PFSK-1 (cell line): Measurements from ENCODE around the gene LTBP1.

ENCODE experiments used
- POLR2AphosphoS5 ChIP-seq: IDR thresholded peaks from 2 replicates; pipeline ENCODE4 v1.6.1; 2012; ENCODE audit warnings: low read depth, mild to moderate bottlenecking, control low read depth, low read length, moderate library complexity
- SIN3A ChIP-seq: IDR thresholded peaks from 2 replicates; pipeline ENCODE4 v1.6.1; 2012; ENCODE audit warnings: mild to moderate bottlenecking, low read length, moderate library complexity, borderline replicate concordance; ENCODE audit not compliant: insufficient read depth
- TF ChIP-seq, protein P1 (sequence below), 2 experiments: IDR thresholded peaks; 2 replicates each; pipeline versions ENCODE4 v1.6.1 to v1.8.0; 2011 to 2012; ENCODE audit warnings: low read depth in 2 of 2, low read length in 2 of 2, control low read depth in 1 of 2, inconsistent platforms in 1 of 2, mild to moderate bottlenecking in 1 of 2, moderate library complexity in 1 of 2; ENCODE audit not compliant: insufficient read depth in 1 of 2

DNA sequence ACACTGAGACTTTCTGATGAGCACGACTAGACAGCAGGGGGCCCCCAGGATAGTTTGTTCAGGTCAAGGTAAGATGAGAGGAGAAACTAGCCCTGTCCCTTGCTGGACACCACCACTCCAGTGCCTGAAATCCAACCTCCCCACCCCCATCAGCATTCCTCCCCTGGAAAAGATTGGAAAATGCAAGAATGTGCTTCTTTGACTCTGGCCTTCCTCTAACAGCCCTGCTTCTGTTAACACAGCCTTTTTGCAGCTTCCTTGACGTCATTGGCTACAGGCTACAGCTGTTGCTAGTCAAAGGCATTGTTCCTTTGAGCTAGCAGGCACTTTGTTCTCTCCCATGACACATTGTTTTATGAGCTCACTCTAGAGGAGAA lies 20.1 kb upstream of the LTBP1 start:
- no peak for TF ChIP-seq POLR2AphosphoS5
- TF ChIP-seq, protein P1, sequence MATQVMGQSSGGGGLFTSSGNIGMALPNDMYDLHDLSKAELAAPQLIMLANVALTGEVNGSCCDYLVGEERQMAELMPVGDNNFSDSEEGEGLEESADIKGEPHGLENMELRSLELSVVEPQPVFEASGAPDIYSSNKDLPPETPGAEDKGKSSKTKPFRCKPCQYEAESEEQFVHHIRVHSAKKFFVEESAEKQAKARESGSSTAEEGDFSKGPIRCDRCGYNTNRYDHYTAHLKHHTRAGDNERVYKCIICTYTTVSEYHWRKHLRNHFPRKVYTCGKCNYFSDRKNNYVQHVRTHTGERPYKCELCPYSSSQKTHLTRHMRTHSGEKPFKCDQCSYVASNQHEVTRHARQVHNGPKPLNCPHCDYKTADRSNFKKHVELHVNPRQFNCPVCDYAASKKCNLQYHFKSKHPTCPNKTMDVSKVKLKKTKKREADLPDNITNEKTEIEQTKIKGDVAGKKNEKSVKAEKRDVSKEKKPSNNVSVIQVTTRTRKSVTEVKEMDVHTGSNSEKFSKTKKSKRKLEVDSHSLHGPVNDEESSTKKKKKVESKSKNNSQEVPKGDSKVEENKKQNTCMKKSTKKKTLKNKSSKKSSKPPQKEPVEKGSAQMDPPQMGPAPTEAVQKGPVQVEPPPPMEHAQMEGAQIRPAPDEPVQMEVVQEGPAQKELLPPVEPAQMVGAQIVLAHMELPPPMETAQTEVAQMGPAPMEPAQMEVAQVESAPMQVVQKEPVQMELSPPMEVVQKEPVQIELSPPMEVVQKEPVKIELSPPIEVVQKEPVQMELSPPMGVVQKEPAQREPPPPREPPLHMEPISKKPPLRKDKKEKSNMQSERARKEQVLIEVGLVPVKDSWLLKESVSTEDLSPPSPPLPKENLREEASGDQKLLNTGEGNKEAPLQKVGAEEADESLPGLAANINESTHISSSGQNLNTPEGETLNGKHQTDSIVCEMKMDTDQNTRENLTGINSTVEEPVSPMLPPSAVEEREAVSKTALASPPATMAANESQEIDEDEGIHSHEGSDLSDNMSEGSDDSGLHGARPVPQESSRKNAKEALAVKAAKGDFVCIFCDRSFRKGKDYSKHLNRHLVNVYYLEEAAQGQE (IDR thresholded peaks at IDR 0.05; ENCODE audit: insufficient read depth in 1 of 2, low read depth in 2 of 2, low read length in 2 of 2) = no peak
- no peak for TF ChIP-seq SIN3A
